ENCODE results near the gene INTS15. TPM values are rescaled to one million over a fixed set of nuclear protein-coding genes. Genes with fewer than 3 reads are reported as not detected.

The INTS15 gene
- total and polyA plus RNA-seq, 10 of the 15 experiments (the other 5 are each of a cell fraction or from before 2014, with no cell fraction given) = 0.89 to 28.2 (median 16.8) TPM

DNA sequence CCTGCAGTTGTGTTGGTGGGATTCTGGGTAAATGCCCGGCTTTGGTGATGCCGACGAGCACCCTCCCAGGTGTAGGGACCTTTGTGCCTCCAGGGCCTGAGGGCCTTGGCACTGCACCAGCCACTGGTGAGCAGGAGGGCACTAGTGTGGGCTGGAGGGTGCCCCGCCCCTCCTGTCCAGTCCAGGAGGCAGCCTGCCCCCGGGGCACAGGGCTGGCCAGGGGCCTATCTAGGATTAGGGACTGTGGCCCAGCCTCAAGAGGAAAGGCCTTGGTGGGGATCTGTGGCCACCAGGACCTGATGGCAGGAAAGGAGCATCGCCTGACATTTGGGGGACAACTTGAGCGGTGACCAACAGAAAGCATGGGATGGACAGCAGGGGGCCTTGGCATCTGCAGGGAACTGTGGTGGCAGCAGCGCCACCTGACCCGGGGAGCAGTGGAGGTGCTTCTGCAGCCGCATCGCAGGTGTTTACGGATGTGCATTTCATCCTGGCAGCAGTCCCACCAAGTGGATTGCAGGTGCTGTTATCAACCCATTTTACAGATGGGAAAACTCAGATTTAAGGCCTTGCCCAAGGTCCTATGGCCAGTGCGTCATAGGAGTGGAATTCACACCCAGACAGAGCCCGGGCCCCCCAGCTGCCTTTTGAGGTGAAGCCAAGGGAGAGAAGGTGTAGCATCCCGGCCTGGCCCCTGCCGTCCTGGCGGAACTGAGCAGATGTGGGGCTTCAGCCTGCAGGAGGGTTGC, 58.4 kb downstream of the INTS15 start (continued):
- TF ChIP-seq MEF2A (IDR thresholded peaks at IDR 0.05; ENCODE audit: insufficient read depth, low read depth, low read length) = no peak
- no peak for TF ChIP-seq ETV6 (conservative IDR thresholded peaks at IDR 0.05 in 1 of 2, IDR thresholded peaks at IDR 0.05 in 1 of 2; ENCODE audit: borderline replicate concordance in 1 of 2, low read depth in 1 of 2)

DNA sequence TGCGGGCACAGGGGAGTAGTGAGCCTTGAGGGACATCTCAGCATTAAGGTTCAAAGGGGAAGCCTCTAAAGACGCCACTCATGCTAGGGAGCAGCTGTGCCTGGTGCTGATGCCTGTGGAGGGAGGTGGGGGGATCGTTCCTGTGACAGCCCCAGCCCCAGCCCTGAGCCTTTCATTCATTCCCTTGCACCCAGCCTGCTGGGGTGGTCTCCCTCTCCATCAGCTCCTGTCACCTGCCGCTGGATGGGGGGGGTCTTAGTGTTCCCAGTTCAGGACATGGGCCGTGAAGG, 58.9 kb downstream of the INTS15 start:
- no peaks in the 10 kb centered on the region for H3K4me1 ChIP-seq (ENCODE audit: control insufficient read depth, insufficient read depth, low read length)
- H2AFZ ChIP-seq (ENCODE audit: control insufficient read depth, low read depth, low read length) = no peak overlapping the region
- no TSS peak for BruUV-seq (replicated peaks)
- in situ Hi-C loops (cut with MboI) = no loop called here
- ChIA-PET SMC1A (ENCODE audit: uncharacterized antibody, unreplicated experiment) (no interaction called here), CTCF (no interaction called here), RAD21 (ENCODE audit: unreplicated experiment) (no interaction called here), POLR2A (no interaction called here)
- FAIRE-seq (no peak), DNase-seq (ENCODE audit: low read depth, low spot score) (no peak), ATAC-seq (no peak)
- intact Hi-C loops (cut with micrococcal nuclease; ENCODE audit: unreplicated experiment) = no loop called here
- WGBS (ENCODE audit: insufficient coverage, insufficient replicate concordance, low lambda C conversion rate, missing lambda C conversion rate) = 86% methylated on average over 5 of the region's 5 CpGs
- H3K9me3 ChIP-seq (replicated peaks; ENCODE audit: control insufficient read depth, insufficient read depth, low read length) = peaks cover 13% of the 10 kb centered on the region; the same call in 2 of the 3 replicates
- no peaks in the 10 kb centered on the region for H4K20me1 ChIP-seq (ENCODE audit: control insufficient read depth, insufficient read depth)
- H3K27me3 ChIP-seq (replicated peaks in 1 of 2; ENCODE audit: control insufficient read depth in 2 of 2, insufficient read depth in 2 of 2, low read length in 1 of 2) = no peaks in the 10 kb centered on the region
- H3K79me2 ChIP-seq (ENCODE audit: control insufficient read depth, insufficient read depth, low read length) = no peaks in the 10 kb centered on the region
- no peak overlapping the region for H3K9ac ChIP-seq (ENCODE audit: control insufficient read depth, insufficient read depth, low read length)
- H3K27ac ChIP-seq (ENCODE audit: control insufficient read depth, insufficient read depth) = no peak overlapping the region
- no peak overlapping the region for H3K4me2 ChIP-seq (ENCODE audit: control insufficient read depth, insufficient read depth)
- H3K36me3 ChIP-seq (ENCODE audit: control insufficient read depth in 2 of 2, insufficient read depth in 2 of 2, low read length in 1 of 2) = peaks cover 12 to 44% of the 10 kb centered on the region in 2 experiments
- H3K4me3 ChIP-seq = no peak overlapping the region
- TF ChIP-seq FOS (IDR thresholded peaks at IDR 0.05; ENCODE audit: borderline replicate concordance, extremely low read depth, insufficient read length) = no peak
- no peak for TF ChIP-seq NFIC (IDR thresholded peaks at IDR 0.05; ENCODE audit: low read depth, low read length)
- no peak for TF ChIP-seq BRCA1 (IDR thresholded peaks at IDR 0.05; ENCODE audit: low read depth, low read length)
- TF ChIP-seq, protein P1, sequence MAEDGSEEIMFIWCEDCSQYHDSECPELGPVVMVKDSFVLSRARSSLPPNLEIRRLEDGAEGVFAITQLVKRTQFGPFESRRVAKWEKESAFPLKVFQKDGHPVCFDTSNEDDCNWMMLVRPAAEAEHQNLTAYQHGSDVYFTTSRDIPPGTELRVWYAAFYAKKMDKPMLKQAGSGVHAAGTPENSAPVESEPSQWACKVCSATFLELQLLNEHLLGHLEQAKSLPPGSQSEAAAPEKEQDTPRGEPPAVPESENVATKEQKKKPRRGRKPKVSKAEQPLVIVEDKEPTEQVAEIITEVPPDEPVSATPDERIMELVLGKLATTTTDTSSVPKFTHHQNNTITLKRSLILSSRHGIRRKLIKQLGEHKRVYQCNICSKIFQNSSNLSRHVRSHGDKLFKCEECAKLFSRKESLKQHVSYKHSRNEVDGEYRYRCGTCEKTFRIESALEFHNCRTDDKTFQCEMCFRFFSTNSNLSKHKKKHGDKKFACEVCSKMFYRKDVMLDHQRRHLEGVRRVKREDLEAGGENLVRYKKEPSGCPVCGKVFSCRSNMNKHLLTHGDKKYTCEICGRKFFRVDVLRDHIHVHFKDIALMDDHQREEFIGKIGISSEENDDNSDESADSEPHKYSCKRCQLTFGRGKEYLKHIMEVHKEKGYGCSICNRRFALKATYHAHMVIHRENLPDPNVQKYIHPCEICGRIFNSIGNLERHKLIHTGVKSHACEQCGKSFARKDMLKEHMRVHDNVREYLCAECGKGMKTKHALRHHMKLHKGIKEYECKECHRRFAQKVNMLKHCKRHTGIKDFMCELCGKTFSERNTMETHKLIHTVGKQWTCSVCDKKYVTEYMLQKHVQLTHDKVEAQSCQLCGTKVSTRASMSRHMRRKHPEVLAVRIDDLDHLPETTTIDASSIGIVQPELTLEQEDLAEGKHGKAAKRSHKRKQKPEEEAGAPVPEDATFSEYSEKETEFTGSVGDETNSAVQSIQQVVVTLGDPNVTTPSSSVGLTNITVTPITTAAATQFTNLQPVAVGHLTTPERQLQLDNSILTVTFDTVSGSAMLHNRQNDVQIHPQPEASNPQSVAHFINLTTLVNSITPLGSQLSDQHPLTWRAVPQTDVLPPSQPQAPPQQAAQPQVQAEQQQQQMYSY (CRISPR knock-in tag; IDR thresholded peaks at IDR 0.05) = no peak
- TF ChIP-seq GATAD2B (conservative IDR thresholded peaks at IDR 0.05; ENCODE audit: low read depth) = no peak
- TF ChIP-seq MEF2A (IDR thresholded peaks at IDR 0.05; ENCODE audit: insufficient read depth, low read depth, low read length) = no peak
- TF ChIP-seq KAT2A (conservative IDR thresholded peaks at IDR 0.05; ENCODE audit: control insufficient read depth, low read depth, low read length) = no peak
- TF ChIP-seq, protein P2, sequence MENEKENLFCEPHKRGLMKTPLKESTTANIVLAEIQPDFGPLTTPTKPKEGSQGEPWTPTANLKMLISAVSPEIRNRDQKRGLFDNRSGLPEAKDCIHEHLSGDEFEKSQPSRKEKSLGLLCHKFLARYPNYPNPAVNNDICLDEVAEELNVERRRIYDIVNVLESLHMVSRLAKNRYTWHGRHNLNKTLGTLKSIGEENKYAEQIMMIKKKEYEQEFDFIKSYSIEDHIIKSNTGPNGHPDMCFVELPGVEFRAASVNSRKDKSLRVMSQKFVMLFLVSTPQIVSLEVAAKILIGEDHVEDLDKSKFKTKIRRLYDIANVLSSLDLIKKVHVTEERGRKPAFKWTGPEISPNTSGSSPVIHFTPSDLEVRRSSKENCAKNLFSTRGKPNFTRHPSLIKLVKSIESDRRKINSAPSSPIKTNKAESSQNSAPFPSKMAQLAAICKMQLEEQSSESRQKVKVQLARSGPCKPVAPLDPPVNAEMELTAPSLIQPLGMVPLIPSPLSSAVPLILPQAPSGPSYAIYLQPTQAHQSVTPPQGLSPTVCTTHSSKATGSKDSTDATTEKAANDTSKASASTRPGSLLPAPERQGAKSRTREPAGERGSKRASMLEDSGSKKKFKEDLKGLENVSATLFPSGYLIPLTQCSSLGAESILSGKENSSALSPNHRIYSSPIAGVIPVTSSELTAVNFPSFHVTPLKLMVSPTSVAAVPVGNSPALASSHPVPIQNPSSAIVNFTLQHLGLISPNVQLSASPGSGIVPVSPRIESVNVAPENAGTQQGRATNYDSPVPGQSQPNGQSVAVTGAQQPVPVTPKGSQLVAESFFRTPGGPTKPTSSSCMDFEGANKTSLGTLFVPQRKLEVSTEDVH (IDR thresholded peaks at IDR 0.05; ENCODE audit: low read depth, partially characterized antibody) = no peak
- TF ChIP-seq, protein P3, sequence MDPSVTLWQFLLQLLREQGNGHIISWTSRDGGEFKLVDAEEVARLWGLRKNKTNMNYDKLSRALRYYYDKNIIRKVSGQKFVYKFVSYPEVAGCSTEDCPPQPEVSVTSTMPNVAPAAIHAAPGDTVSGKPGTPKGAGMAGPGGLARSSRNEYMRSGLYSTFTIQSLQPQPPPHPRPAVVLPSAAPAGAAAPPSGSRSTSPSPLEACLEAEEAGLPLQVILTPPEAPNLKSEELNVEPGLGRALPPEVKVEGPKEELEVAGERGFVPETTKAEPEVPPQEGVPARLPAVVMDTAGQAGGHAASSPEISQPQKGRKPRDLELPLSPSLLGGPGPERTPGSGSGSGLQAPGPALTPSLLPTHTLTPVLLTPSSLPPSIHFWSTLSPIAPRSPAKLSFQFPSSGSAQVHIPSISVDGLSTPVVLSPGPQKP (IDR thresholded peaks at IDR 0.05; ENCODE audit: low read depth, low read length) = no peak
- TF ChIP-seq, protein P4, sequence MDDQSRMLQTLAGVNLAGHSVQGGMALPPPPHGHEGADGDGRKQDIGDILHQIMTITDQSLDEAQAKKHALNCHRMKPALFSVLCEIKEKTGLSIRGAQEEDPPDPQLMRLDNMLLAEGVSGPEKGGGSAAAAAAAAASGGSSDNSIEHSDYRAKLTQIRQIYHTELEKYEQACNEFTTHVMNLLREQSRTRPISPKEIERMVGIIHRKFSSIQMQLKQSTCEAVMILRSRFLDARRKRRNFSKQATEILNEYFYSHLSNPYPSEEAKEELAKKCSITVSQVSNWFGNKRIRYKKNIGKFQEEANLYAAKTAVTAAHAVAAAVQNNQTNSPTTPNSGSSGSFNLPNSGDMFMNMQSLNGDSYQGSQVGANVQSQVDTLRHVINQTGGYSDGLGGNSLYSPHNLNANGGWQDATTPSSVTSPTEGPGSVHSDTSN (IDR thresholded peaks at IDR 0.05; ENCODE audit: insufficient replicate concordance, low read depth, low read length) = no peak
- TF ChIP-seq NFXL1 (IDR thresholded peaks at IDR 0.05; ENCODE audit: borderline replicate concordance) = no peak
